ELF-1 (cell line): ENCODE data around the gene HSD17B11.
"Not testable (repeated sequence)": the region's sequence is repeated elsewhere in the genome, so short reads cannot be mapped to it uniquely, and the experiment has no call there.

ENCODE experiments used
- DNase-seq: peaks from one replicate; pipeline ENCODE4 v3.0.0-alpha.2; 2016; ENCODE audit warnings: low read depth, low spot score

The HSD17B11 gene

GRCh38 chr4:87359258-87359657 lies 31.7 kb downstream of the HSD17B11 start:
- no peak for DNase-seq

GRCh38 chr4:87356832-87357526 lies 34.0 kb downstream of the HSD17B11 start:
- DNase-seq = no peak

GRCh38 chr4:87354168-87355102 lies 36.6 kb downstream of the HSD17B11 start:
- no peak for DNase-seq

- peak; percentile 39 for DNase-seq
These were observed 37.4 kb downstream of the HSD17B11 start for GRCh38 chr4:87353592-87353991.

- no peak for DNase-seq
These were observed 45.8 kb downstream of the HSD17B11 start for GRCh38 chr4:87345139-87345538.

GRCh38 chr4:87342872-87343271 lies 48.1 kb downstream of the HSD17B11 start:
- no peak for DNase-seq

GRCh38 chr4:87341954-87342635 lies 48.9 kb downstream of the HSD17B11 start:
- DNase-seq = not testable (repeated sequence)

GRCh38 chr4:87339440-87339839 lies 51.5 kb downstream of the HSD17B11 start:
- DNase-seq = no peak

GRCh38 chr4:87337361-87337760 lies 53.6 kb downstream of the HSD17B11 start:
- DNase-seq = no peak

GRCh38 chr4:87333267-87333666 lies 57.7 kb downstream of the HSD17B11 start:
- no peak for DNase-seq

GRCh38 chr4:87330761-87331160 lies 60.2 kb downstream of the HSD17B11 start:
- no peak for DNase-seq

- DNase-seq = no peak
These were observed 63.9 kb downstream of the HSD17B11 start for GRCh38 chr4:87327136-87327535.

- DNase-seq = no peak
These were observed 64.5 kb downstream of the HSD17B11 start for GRCh38 chr4:87326460-87326859.

- no peak for DNase-seq
These were observed 68.2 kb downstream of the HSD17B11 start, which contains the start of gene HSD17B13 for GRCh38 chr4:87322754-87323153. TSS of gene HSD17B13 (minus strand) at chr4:87322882. CDS start at chr4:87322841, 41 bp downstream.

- DNase-seq = no peak
These were observed 69.1 kb downstream of the HSD17B11 start for GRCh38 chr4:87321888-87322287.

- DNase-seq = no peak
These were observed 73.5 kb downstream of the HSD17B11 start for GRCh38 chr4:87317527-87317926.

- no peak for DNase-seq
These were observed 74.0 kb downstream of the HSD17B11 start for GRCh38 chr4:87316961-87317360.

GRCh38 chr4:87315000-87315399 lies 76.0 kb downstream of the HSD17B11 start:
- DNase-seq = not testable (repeated sequence)

- DNase-seq = no peak
These were observed 77.2 kb downstream of the HSD17B11 start for GRCh38 chr4:87313756-87314155.

- no peak for DNase-seq
These were observed 79.3 kb downstream of the HSD17B11 start for GRCh38 chr4:87311684-87312083.

- no peak for DNase-seq
These were observed 80.2 kb downstream of the HSD17B11 start for GRCh38 chr4:87310691-87311335.

GRCh38 chr4:87309625-87310024 lies 81.4 kb downstream of the HSD17B11 start:
- DNase-seq = no peak
